Thyroid gland (tissue), 4 donors: ENCODE data around the gene RINT1. TPM values are rescaled to one million over a fixed set of nuclear protein-coding genes. Genes with fewer than 3 reads are reported as not detected.

ENCODE experiments used
- DNase-seq, 2 donors: peaks; one replicate each; pipeline ENCODE4 v3.0.0-alpha.2; 2019
- H3K27ac ChIP-seq, 3 donors: fragments of 200-600 bp; sonication (generic); 1 replicate in 2 of 3; 2 replicates in 1 of 3; pipeline ENCODE4 v1.5.1; 2016 to 2019; ENCODE audit warnings: mild to moderate bottlenecking in 1 of 3, moderate library complexity in 1 of 3
- H3K27me3 ChIP-seq: fragments of 200-600 bp; sonication (generic); one replicate; pipeline ENCODE4 v1.5.1; 2019
- H3K36me3 ChIP-seq, 2 donors: fragments of 200-600 bp; sonication (generic); one replicate each; pipeline ENCODE4 v1.5.1; 2016 to 2019
- H3K4me1 ChIP-seq, 2 donors: fragments of 200-600 bp; sonication (generic); one replicate each; pipeline ENCODE4 v1.5.1; 2017 to 2019
- H3K4me3 ChIP-seq, 3 donors: fragments of 200-600 bp; sonication (generic); replicated peaks in 1 of 3; 1 replicate in 2 of 3; 2 replicates in 1 of 3; pipeline ENCODE4 v1.5.1; 2016; ENCODE audit warnings: mild to moderate bottlenecking in 1 of 3
- H3K9me3 ChIP-seq: fragments of 200-600 bp; sonication (generic); one replicate; pipeline ENCODE4 v1.5.1; 2017
- POLR2A ChIP-seq, 2 donors: fragments of 450-650 bp; IDR thresholded peaks; one replicate each; pipeline ENCODE4 v1.6.1; 2017; ENCODE audit warnings: antibody characterized with exemption in 2 of 2, mild to moderate bottlenecking in 2 of 2, moderate library complexity in 1 of 2
- WGBS, 2 donors: methylation state at CpG; one replicate each; pipeline ENCODE4 v1.1.5; 2017; 5-methylcytosine and 5-hydroxymethylcytosine counted together
- intact Hi-C: fragments of 100-400 bp; cut with DNase I; formaldehyde crosslinking; loops from one replicate; pipeline ENCODE4 v1.15.1; 2023
- total RNA-seq, 4 donors: library from RNA; depleted of rRNA; stranded (reverse); fragments of >200 nt; gene quantifications; one replicate each; pipeline ENCODE4 v1.2.3, GENCODE V29; 2016
- TF ChIP-seq, protein P1 (sequence below), 6 experiments: fragments of 200-600 bp in 3 of 6; fragments of 450-650 bp in 3 of 6; sonication (generic) in 3 of 6; IDR thresholded peaks; one replicate each; pipeline ENCODE4 v1.5.1; 2016 to 2019; ENCODE audit warnings: antibody characterized with exemption in 6 of 6, mild to moderate bottlenecking in 2 of 6, inconsistent platforms in 1 of 6, moderate library complexity in 1 of 6

RINT1 gene
- total RNA-seq, 4 donors from 2014 or later, result 15.5 to 22.3 (median 21.7) TPM

GRCh38 chr7:105584165-105584564, 52.2 kb downstream of the RINT1 start:
- H3K9me3 ChIP-seq, result no peaks in the 10 kb centered on the region
- no peak overlapping the region for H3K4me3 ChIP-seq
- no peaks in the 10 kb centered on the region for H3K27me3 ChIP-seq
- 76 to 92% methylated on average over 5 of the region's 5 CpGs for WGBS, 2 donors
- intact Hi-C loops, result no loop called here
- no peak for DNase-seq
- no peak overlapping the region for H3K27ac ChIP-seq
- no peak for TF ChIP-seq POLR2A (IDR thresholded peaks at IDR 0.05)
- TF ChIP-seq, protein P1, sequence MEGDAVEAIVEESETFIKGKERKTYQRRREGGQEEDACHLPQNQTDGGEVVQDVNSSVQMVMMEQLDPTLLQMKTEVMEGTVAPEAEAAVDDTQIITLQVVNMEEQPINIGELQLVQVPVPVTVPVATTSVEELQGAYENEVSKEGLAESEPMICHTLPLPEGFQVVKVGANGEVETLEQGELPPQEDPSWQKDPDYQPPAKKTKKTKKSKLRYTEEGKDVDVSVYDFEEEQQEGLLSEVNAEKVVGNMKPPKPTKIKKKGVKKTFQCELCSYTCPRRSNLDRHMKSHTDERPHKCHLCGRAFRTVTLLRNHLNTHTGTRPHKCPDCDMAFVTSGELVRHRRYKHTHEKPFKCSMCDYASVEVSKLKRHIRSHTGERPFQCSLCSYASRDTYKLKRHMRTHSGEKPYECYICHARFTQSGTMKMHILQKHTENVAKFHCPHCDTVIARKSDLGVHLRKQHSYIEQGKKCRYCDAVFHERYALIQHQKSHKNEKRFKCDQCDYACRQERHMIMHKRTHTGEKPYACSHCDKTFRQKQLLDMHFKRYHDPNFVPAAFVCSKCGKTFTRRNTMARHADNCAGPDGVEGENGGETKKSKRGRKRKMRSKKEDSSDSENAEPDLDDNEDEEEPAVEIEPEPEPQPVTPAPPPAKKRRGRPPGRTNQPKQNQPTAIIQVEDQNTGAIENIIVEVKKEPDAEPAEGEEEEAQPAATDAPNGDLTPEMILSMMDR (IDR thresholded peaks at IDR 0.05), result no peak
- H3K36me3 ChIP-seq, result no peaks in the 10 kb centered on the region
- H3K4me1 ChIP-seq, result peaks cover 6 to 10% of the 10 kb centered on the region in 2 donors

DNA sequence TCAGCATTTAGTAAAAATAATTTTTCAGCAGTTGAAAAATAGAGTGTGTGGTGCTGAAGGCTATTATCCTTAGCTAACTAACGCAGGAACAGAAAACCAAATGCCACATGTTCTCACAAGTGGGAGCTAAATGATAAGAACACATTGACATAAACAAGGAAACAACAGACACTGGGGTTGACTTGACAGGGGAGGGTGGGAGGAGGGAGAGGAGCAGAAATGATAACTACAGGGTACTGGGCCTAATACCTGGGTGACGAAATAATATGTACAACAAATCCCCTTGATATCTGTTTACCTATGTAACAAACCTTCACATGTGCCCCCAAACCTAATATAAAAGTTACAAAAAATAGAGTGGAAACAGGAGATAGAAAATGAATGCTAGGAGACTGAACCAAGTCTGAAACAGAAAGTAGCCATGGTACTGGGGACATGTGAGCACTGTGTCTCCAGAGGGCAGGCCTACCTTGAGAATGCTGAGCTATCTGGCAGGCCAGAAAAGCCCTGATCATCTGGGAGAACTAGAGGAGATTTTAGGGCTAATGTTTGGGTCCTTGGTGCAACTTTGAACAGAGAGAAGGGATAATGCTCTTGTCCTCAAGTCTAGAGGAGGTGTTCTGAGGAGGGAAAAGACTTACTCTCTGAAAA, 54.0 kb downstream of the RINT1 start:
- 91 to 98% methylated on average over 2 of the region's 2 CpGs for WGBS, 2 donors
- intact Hi-C loops, result no loop called here

GRCh38 chr7:105587909-105588635, 56.1 kb downstream of the RINT1 start:
- intact Hi-C loops, result no loop called here
- WGBS, 2 donors, result 76 to 84% methylated on average over 12 of the region's 12 CpGs
- H3K27ac ChIP-seq, result peak overlapping the region in 1 of 3 donors; percentile 42

More for the DNA sequence above, 54.0 kb downstream of the RINT1 start:
- Histone ChIP-seq H3K27me3 (no peaks in the 10 kb centered on the region), H3K4me1 (peaks cover 8 to 10% of the 10 kb centered on the region in 2 donors), H3K4me3 (no peak overlapping the region), H3K36me3 (no peaks in the 10 kb centered on the region), H3K27ac (no peak overlapping the region), H3K9me3 (no peaks in the 10 kb centered on the region)
- no peak for DNase-seq
- no peak for TF ChIP-seq POLR2A (IDR thresholded peaks at IDR 0.05)
- TF ChIP-seq, protein P1 (IDR thresholded peaks at IDR 0.05), result no peak

GRCh38 chr7:105589356-105590077, 57.5 kb downstream of the RINT1 start:
- no peak for TF ChIP-seq POLR2A (IDR thresholded peaks at IDR 0.05)
- TF ChIP-seq, protein P1 (IDR thresholded peaks at IDR 0.05), result peak; percentile 9 to 85 (median 60)
- DNase-seq, result peak; percentile 88 to 89
- peaks cover 3 to 4% of the 10 kb centered on the region in 2 donors for H3K4me1 ChIP-seq
- no peaks in the 10 kb centered on the region for H3K36me3 ChIP-seq
- H3K27me3 ChIP-seq, result no peaks in the 10 kb centered on the region
- no peak overlapping the region for H3K4me3 ChIP-seq
- peak overlapping the region in 2 of 3 donors; percentile 41 to 42 for H3K27ac ChIP-seq
- intact Hi-C loops, result no loop called here
- WGBS, 2 donors, result 24 to 51% methylated on average over 3 to 6 of the region's 6 CpGs
- H3K9me3 ChIP-seq, result no peaks in the 10 kb centered on the region

More at GRCh38 chr7:105587909-105588635, 56.1 kb downstream of the RINT1 start:
- TF ChIP-seq, protein P1 (IDR thresholded peaks at IDR 0.05), result no peak
- no peak for TF ChIP-seq POLR2A (IDR thresholded peaks at IDR 0.05)
- Histone ChIP-seq H3K4me1 (peaks cover 3 to 4% of the 10 kb centered on the region in 2 donors), H3K9me3 (no peaks in the 10 kb centered on the region), H3K36me3 (no peaks in the 10 kb centered on the region), H3K27me3 (no peaks in the 10 kb centered on the region), H3K4me3 (no peak overlapping the region)
- no peak for DNase-seq
